C4-2B (cell line): Measurements from ENCODE around the gene CARD10.

ENCODE experiments used
- CTCF ChIP-seq: fragments of 450-650 bp; conservative IDR thresholded peaks from 2 replicates; pipeline ENCODE4 v1.5.1; 2017; ENCODE audit warnings: mild to moderate bottlenecking
- ZFX ChIP-seq: fragments of 450-650 bp; IDR thresholded peaks from 2 replicates; pipeline ENCODE4 v1.6.1; 2017

GRCh38 chr22:37525746-37526350, 6.6 kb upstream of the CARD10 start:
- no peak for TF ChIP-seq CTCF
- TF ChIP-seq ZFX, result no peak
